K562 (cell line): ENCODE results near the gene SRGAP3. TPM values are rescaled to one million over a fixed set of nuclear protein-coding genes. Genes with fewer than 3 reads are reported as not detected.

Source experiments
- ATAC-seq: fragments of 200-7000 bp; cut with Tn5 transposase; 3 replicates; pipeline ENCODE4 v1.9.1; 2020; ENCODE audit warnings: moderate library complexity
- BruUV-seq: library from RNA; stranded (reverse); fragments of 400-500 nt; replicated peaks from 2 replicates; lab custom pipeline; 2021; lab: Mats Ljungman, UMichigan
- CTCF ChIA-PET: fragments of 300-600 bp; formaldehyde crosslinking; extraction: SDS; loops from one replicate; lab custom pipeline; 2021; ENCODE audit warnings: low intra/inter-chr PET ratio; lab: Yijun Ruan, JAX
- POLR2A ChIA-PET: fragments of 300-600, 350-650 bp; sonication (Branson Sonifier 250); formaldehyde crosslinking; extraction: SDS; loops from one replicate; lab custom pipeline; 2021; ENCODE audit warnings: antibody characterized with exemption, inconsistent platforms; lab: Yijun Ruan, JAX
- DNase-seq, 4 experiments: peaks; one replicate each; pipeline versions ENCODE4 v3.0.0 to v3.0.0-alpha.2; 2011 to 2018; ENCODE audit warnings: low spot score in 3 of 4, mixed read lengths in 3 of 4; ENCODE audit errors: extremely low read depth in 1 of 4
- FAIRE-seq: peaks from 2 replicates; lab custom pipeline; 2011; peaks lifted over from hg19 to GRCh38; lab: Jason Lieb, UNC
- H2AFZ ChIP-seq: 2 replicates; pipeline ENCODE4 v1.6.0; 2011; ENCODE audit warnings: low read depth, low read length, control low read depth, inconsistent platforms
- H3K27ac ChIP-seq: fragments of 200-600 bp; 3 replicates; pipeline ENCODE4 v1.8.0; 2011; ENCODE audit warnings: low read depth, mild to moderate bottlenecking, control low read depth, inconsistent platforms, low read length, moderate library complexity, mixed read lengths; ENCODE audit errors: extremely low read depth
- H3K27me3 ChIP-seq, 2 experiments: fragments of 300-600 bp in 1 of 2; 2 replicates in 1 of 2; 3 replicates in 1 of 2; pipeline versions ENCODE4 v1.6.0 to v1.8.0; 2011; ENCODE audit warnings: inconsistent platforms in 2 of 2, low read length in 2 of 2, mild to moderate bottlenecking in 1 of 2, mixed read lengths in 1 of 2, moderate library complexity in 1 of 2; ENCODE audit not compliant: control insufficient read depth in 2 of 2, insufficient read depth in 2 of 2
- H3K36me3 ChIP-seq: fragments of 300-600 bp; 3 replicates; pipeline ENCODE4 v1.8.0; 2011; ENCODE audit warnings: mild to moderate bottlenecking, low read length, inconsistent platforms; ENCODE audit not compliant: control insufficient read depth, insufficient read depth
- H3K4me1 ChIP-seq, 2 experiments: fragments of 200-600 bp in 1 of 2; replicated peaks in 1 of 2; 2 replicates in 1 of 2; 3 replicates in 1 of 2; pipeline versions ENCODE4 v1.5.1 to v1.8.0; 2011; ENCODE audit warnings: inconsistent platforms in 2 of 2, low read length in 2 of 2, mild to moderate bottlenecking in 1 of 2, mixed read lengths in 1 of 2, moderate library complexity in 1 of 2; ENCODE audit not compliant: control insufficient read depth in 2 of 2, insufficient read depth in 2 of 2
- H3K4me2 ChIP-seq: 2 replicates; pipeline ENCODE4 v1.6.1; 2011; ENCODE audit warnings: low read length, control low read depth, inconsistent platforms, mixed read lengths; ENCODE audit not compliant: insufficient read depth
- H3K4me3 ChIP-seq: fragments of 200-600 bp; sonication (generic), shearing (Covaris generic); 2 replicates; pipeline ENCODE4 v1.5.1; 2016; ENCODE audit warnings: control low read depth, inconsistent platforms
- H3K79me2 ChIP-seq: fragments of 200-600 bp; 3 replicates; pipeline ENCODE4 v1.8.0; 2011; ENCODE audit warnings: low read length, inconsistent platforms; ENCODE audit not compliant: control insufficient read depth, insufficient read depth
- H3K9ac ChIP-seq, 2 experiments: 2 replicates each; pipeline versions ENCODE4 v1.6.0 to v1.6.1; 2011; ENCODE audit warnings: low read depth in 2 of 2, low read length in 2 of 2, control low read depth in 1 of 2, inconsistent platforms in 1 of 2, mild to moderate bottlenecking in 1 of 2, mixed read lengths in 1 of 2; ENCODE audit not compliant: insufficient read depth in 1 of 2
- H3K9me1 ChIP-seq: one replicate; pipeline ENCODE4 v1.6.0; 2011; ENCODE audit warnings: inconsistent platforms, mild to moderate bottlenecking, low read length, moderate library complexity; ENCODE audit not compliant: control insufficient read depth, insufficient read depth
- H3K9me3 ChIP-seq: replicated peaks from 2 replicates; pipeline ENCODE4 v1.5.1; 2011; ENCODE audit warnings: low read depth, low read length, inconsistent platforms; ENCODE audit not compliant: control insufficient read depth, insufficient read depth
- H4K20me1 ChIP-seq: replicated peaks from 2 replicates; pipeline ENCODE4 v1.6.1; 2011; ENCODE audit warnings: low read length, inconsistent platforms, mixed read lengths; ENCODE audit not compliant: control insufficient read depth, insufficient read depth
- SIN3A ChIP-seq, 2 experiments: fragments of 150-350 bp in 1 of 2; IDR thresholded peaks; 2 replicates each; pipeline ENCODE4 v1.6.1; 2011 to 2016; ENCODE audit warnings: borderline replicate concordance in 2 of 2, low read depth in 2 of 2, low read length in 2 of 2, mild to moderate bottlenecking in 2 of 2, moderate library complexity in 2 of 2; ENCODE audit not compliant: control insufficient read depth in 1 of 2
- WGBS: fragments of 100-300 bp; shearing (Covaris generic); methylation state at CpG from one replicate; pipeline ENCODE4 v1.1.6; 2016; ENCODE audit warnings: low coverage, mixed read lengths; ENCODE audit not compliant: insufficient coverage; ENCODE audit errors: missing lambda C conversion rate; 5-methylcytosine and 5-hydroxymethylcytosine counted together
- in situ Hi-C: fragments of 300-500 bp; cut with MboI; formaldehyde crosslinking; loops from 4 replicates; pipeline ENCODE4 v1.15.0; 2018; ENCODE audit warnings: inconsistent platforms, mixed read lengths
- intact Hi-C: fragments of 100-400 bp; cut with micrococcal nuclease; formaldehyde crosslinking; loops from 2 replicates; pipeline ENCODE4 v1.14.2; 2022
- polyA plus RNA-seq, 8 experiments: library from polyadenylated mRNA; depleted of rRNA in 4 of 8; stranded (reverse) in 5 of 8; unstranded in 3 of 8; fragments of >200 nt; fragmentation: Nextera tagmentation in 2 of 8; fragmentation: Illumina TruSeq in 1 of 8; extraction: Ambion mirVana in 2 of 8; extraction: Trizol in 1 of 8; gene quantifications; 2 replicates each; pipeline versions ENCODE4 v1.2.1 to v1.2.3, GENCODE V29; 2011 to 2014; ENCODE audit warnings: inconsistent platforms in 1 of 8, missing spikeins in 1 of 8
- total RNA-seq, 7 experiments: library from RNA; depleted of rRNA in 6 of 7; stranded (reverse); fragments of >200 nt in 6 of 7; fragmentation: Illumina TruSeq in 2 of 7; extraction: Trizol in 2 of 7; gene quantifications; 2 replicates each; pipeline versions ENCODE4 v1.2.1 to v1.2.3, GENCODE V29; 2011 to 2021; ENCODE audit warnings: low replicate concordance in 1 of 7
- TF ChIP-seq, protein P1 (sequence below): sonication (generic); formaldehyde crosslinking; IDR thresholded peaks from 2 replicates; pipeline ENCODE4 v1.8.0; 2022; ENCODE audit warnings: missing genetic modification reagents, mild to moderate bottlenecking, moderate library complexity, borderline replicate concordance
- TF ChIP-seq, protein P2 (sequence below): fragments of 250-450 bp; sonication (Bioruptor Pico); IDR thresholded peaks from 2 replicates; pipeline ENCODE4 v1.4.0; 2020; ENCODE audit warnings: mild to moderate bottlenecking, moderate library complexity
- TF ChIP-seq, protein P3 (sequence below): sonication (generic); formaldehyde crosslinking; IDR thresholded peaks from 2 replicates; pipeline ENCODE4 v1.8.0; 2022; ENCODE audit warnings: mild to moderate bottlenecking, missing genetic modification reagents, borderline replicate concordance
- TF ChIP-seq, protein P4 (sequence below): sonication (generic); formaldehyde crosslinking; IDR thresholded peaks from 2 replicates; pipeline ENCODE4 v1.9.0; 2022; ENCODE audit warnings: mild to moderate bottlenecking, missing genetic modification reagents

Gene SRGAP3
- total and polyA plus RNA-seq, 9 of the 15 experiments (the other 6 are each of a cell fraction or from before 2014, with no cell fraction given) = 0.11 to 0.85 (median 0.35) TPM; not detected in 2

DNA sequence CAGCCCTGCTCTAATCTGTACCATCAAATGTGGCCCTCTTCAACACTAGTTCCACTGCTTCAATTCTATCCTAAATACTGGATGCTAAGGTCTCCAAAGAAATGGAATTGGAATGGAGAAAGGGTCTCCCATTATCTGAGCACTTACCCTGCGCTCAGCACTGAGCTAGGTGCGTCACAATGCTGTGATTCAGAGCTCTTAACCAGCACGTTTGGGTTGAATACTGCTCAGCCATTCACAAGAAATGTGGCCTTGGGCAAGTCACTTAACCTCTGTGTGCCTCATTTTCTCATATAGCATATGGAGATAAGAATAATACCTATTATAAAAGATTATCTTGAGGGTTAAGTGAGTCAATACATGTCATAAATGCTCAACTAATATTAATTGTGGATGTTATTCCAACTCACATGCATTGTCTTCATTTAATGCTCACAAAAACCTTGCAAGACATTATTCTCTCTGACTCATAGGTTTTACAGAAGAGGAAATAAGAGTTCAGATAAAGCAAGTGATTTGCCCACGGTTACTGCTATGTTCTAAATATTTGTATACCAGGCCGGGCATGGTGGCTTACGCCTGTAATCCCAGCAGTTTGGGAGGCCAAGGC, 27.4 kb upstream of the SRGAP3 start:
- Histone ChIP-seq H3K79me2 (no peaks in the 10 kb centered on the region), H3K9ac (no peak overlapping the region), H4K20me1 (no peaks in the 10 kb centered on the region), H3K27me3 (peaks cover 10 to 15% of the 10 kb centered on the region in 2 experiments; a peak in 3 of 5 replicates), H3K4me2 (no peak overlapping the region), H3K9me3 (no peaks in the 10 kb centered on the region), H3K27ac (no peak overlapping the region), H3K9me1 (no peaks in the 10 kb centered on the region), H3K36me3 (no peaks in the 10 kb centered on the region), H3K4me3 (no peak overlapping the region), H2AFZ (no peak overlapping the region), H3K4me1 (no peaks in the 10 kb centered on the region)
- no peak for TF ChIP-seq SIN3A (IDR thresholded peaks at IDR 0.05; ENCODE audit: borderline replicate concordance in 2 of 2, control insufficient read depth in 1 of 2, low read depth in 2 of 2, low read length in 2 of 2)
- TF ChIP-seq, protein P1, sequence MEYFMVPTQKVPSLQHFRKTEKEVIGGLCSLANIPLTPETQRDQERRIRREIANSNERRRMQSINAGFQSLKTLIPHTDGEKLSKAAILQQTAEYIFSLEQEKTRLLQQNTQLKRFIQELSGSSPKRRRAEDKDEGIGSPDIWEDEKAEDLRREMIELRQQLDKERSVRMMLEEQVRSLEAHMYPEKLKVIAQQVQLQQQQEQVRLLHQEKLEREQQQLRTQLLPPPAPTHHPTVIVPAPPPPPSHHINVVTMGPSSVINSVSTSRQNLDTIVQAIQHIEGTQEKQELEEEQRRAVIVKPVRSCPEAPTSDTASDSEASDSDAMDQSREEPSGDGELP (CRISPR knock-in tag) = no peak
- TF ChIP-seq, protein P2, sequence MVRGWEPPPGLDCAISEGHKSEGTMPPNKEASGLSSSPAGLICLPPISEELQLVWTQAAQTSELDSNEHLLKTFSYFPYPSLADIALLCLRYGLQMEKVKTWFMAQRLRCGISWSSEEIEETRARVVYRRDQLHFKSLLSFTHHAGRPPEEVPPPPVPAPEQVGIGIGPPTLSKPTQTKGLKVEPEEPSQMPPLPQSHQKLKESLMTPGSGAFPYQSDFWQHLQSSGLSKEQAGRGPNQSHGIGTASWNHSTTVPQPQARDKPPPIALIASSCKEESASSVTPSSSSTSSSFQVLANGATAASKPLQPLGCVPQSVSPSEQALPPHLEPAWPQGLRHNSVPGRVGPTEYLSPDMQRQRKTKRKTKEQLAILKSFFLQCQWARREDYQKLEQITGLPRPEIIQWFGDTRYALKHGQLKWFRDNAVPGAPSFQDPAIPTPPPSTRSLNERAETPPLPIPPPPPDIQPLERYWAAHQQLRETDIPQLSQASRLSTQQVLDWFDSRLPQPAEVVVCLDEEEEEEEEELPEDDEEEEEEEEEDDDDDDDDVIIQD = no peak
- TF ChIP-seq, protein P3, sequence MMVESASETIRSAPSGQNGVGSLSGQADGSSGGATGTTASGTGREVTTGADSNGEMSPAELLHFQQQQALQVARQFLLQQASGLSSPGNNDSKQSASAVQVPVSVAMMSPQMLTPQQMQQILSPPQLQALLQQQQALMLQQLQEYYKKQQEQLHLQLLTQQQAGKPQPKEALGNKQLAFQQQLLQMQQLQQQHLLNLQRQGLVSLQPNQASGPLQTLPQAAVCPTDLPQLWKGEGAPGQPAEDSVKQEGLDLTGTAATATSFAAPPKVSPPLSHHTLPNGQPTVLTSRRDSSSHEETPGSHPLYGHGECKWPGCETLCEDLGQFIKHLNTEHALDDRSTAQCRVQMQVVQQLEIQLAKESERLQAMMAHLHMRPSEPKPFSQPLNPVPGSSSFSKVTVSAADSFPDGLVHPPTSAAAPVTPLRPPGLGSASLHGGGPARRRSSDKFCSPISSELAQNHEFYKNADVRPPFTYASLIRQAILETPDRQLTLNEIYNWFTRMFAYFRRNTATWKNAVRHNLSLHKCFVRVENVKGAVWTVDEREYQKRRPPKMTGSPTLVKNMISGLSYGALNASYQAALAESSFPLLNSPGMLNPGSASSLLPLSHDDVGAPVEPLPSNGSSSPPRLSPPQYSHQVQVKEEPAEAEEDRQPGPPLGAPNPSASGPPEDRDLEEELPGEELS (CRISPR knock-in tag) = no peak
- TF ChIP-seq, protein P4, sequence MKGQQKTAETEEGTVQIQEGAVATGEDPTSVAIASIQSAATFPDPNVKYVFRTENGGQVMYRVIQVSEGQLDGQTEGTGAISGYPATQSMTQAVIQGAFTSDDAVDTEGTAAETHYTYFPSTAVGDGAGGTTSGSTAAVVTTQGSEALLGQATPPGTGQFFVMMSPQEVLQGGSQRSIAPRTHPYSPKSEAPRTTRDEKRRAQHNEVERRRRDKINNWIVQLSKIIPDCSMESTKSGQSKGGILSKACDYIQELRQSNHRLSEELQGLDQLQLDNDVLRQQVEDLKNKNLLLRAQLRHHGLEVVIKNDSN (CRISPR knock-in tag) = no peak
- FAIRE-seq (no peak), ATAC-seq (no peak), DNase-seq (no peak)
- WGBS = under 1% methylated on average over 6 of the region's 6 CpGs
- CTCF ChIA-PET = no interaction called here
- POLR2A ChIA-PET = no interaction called here
- intact Hi-C loops = no loop called here
- in situ Hi-C loops = no loop called here
- no TSS peak for BruUV-seq
